KOPT-K1 (cell line): ENCODE measurements around the gene GOLGA8N.

Experiments
- H3K27ac ChIP-seq: fragments of 200-600 bp; sonication (generic); 2 replicates; pipeline ENCODE4 v1.5.1; 2016; ENCODE audit warnings: antibody characterized with exemption, mild to moderate bottlenecking, low read depth, low read length; ENCODE audit not compliant: poor library complexity, severe bottlenecking
- H3K36me3 ChIP-seq: fragments of 200-600 bp; sonication (generic); 2 replicates; pipeline ENCODE4 v1.5.1; 2017; ENCODE audit warnings: antibody characterized with exemption, mild to moderate bottlenecking, low read length, moderate library complexity; ENCODE audit not compliant: insufficient read depth
- H3K9me3 ChIP-seq: fragments of 200-600 bp; sonication (generic); 2 replicates; pipeline ENCODE4 v1.5.1; 2017; ENCODE audit warnings: antibody characterized with exemption, low read length, mild to moderate bottlenecking; ENCODE audit not compliant: insufficient read depth, poor library complexity, severe bottlenecking

GOLGA8N gene

DNA sequence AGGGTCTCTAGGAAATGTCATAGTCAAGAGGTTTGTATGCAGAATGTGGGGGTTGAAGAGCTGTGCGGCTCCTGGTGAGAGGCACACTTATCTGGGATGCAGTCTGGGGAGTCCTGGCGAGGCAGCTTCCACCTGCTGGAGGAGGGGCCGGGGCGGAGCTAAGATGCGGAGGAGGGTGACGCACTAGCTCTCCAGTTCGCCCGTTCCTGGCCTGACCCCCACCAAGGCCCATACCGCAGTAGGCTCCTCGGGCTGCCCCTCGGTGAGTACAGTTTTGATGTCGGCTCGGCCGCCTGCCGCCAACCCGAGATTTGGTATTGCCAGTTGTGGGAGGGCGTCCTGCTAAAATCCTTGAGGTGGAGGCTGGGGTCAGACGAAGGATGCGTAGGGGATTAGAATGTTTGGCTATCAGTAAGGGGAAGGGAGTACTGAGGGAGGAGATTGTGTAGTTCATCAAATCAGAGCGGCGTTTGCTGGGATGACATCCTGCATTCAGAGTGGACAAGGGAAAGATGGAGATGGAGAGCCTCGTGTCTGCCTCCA, 48.3 kb downstream of the GOLGA8N start, which contains the start of gene SCG5:
Gene SCG5 (plus strand): TSS at position 194 of the 543 bp plus-strand sequence. CDS start 1,883 bp downstream, outside the sequence.
- Histone ChIP-seq H3K36me3 (peaks cover 89% of the 10 kb centered on the region), H3K9me3 (no peaks in the 10 kb centered on the region)

GRCh38 chr15:32642667-32643435, 49.6 kb downstream of the GOLGA8N start:
- Histone ChIP-seq H3K36me3 (peaks cover 89% of the 10 kb centered on the region), H3K9me3 (no peaks in the 10 kb centered on the region), H3K27ac (no peak overlapping the region)

More for the DNA sequence above, 48.3 kb downstream of the GOLGA8N start, which contains the start of gene SCG5:
- no peak within 1 kb of the TSS for H3K27ac ChIP-seq

DNA sequence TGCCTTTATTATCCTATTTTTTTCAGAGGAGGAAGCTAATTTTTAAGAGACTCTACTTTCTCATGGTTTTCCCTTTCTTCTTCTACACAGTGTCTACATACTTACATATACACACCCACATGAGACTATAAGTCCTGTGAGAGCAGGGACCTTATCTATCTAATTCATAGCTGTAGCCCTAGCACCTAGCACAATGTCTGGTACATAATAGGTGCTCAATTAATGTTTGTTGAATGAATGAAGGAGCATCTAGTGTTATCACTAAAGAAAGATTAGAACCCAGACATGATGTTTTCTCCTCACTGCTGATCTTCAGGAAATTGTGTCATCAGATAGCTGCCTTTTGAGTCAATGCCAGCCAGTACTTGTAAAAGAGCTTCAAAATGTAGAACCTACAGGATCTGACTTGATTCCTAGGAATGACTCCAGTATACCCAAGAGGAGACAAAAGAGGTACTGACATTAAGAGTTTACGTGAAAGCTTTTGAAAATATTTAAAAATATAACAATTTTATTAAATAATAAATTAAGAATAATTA, 50.7 kb downstream of the GOLGA8N start:
- no peaks in the 10 kb centered on the region for H3K9me3 ChIP-seq
- H3K27ac ChIP-seq, result no peak overlapping the region
- H3K36me3 ChIP-seq, result peaks cover 87% of the 10 kb centered on the region

DNA sequence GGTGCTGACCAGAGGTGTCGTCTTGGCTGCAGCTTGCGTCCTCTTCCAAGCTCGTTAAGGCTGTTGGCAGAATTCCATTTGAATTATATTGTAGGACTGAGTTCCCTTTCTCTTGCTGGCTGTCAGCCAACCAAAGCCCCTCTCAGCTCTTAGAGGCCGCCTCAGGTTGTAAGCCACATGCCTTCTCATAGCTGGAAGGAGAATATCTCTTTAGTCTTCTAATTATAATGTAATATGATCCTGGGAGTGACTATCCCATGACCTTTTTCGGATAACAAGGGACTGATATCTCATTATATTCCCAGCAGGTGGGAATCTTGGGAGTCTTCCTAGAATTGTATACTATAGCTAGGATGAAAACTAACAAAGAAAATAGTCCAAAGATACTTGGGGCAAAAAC, 53.0 kb downstream of the GOLGA8N start:
- H3K36me3 ChIP-seq, result peaks cover 79% of the 10 kb centered on the region
- H3K27ac ChIP-seq, result no peak overlapping the region
- H3K9me3 ChIP-seq, result no peaks in the 10 kb centered on the region

GRCh38 chr15:32649342-32649741, 56.1 kb downstream of the GOLGA8N start:
- peaks cover 85% of the 10 kb centered on the region for H3K36me3 ChIP-seq
- H3K27ac ChIP-seq, result no peak overlapping the region
- no peaks in the 10 kb centered on the region for H3K9me3 ChIP-seq

GRCh38 chr15:32651229-32651837, 58.1 kb downstream of the GOLGA8N start:
- Histone ChIP-seq H3K36me3 (peaks cover 80% of the 10 kb centered on the region), H3K27ac (no peak overlapping the region), H3K9me3 (no peaks in the 10 kb centered on the region)

DNA sequence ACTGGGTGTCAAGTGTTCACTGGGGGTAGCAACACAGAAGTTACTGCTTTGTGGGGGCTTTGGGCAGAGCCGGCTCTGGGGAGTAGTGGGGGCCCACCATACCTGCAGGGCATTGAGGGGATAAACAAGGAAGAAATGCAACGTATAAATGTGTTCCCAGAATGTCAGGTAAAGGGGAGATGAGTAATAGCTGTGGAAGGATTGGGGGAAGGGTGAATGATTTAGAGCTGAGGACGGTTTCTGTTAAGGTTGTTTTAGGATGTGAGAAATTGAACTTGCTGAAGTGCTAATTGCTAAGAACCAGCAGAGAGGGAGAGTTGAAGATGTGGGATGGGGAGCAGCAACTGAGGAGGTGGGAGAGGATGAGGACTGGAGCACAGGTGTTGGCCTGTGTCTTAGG, 58.9 kb downstream of the GOLGA8N start:
- H3K9me3 ChIP-seq, result no peaks in the 10 kb centered on the region
- H3K36me3 ChIP-seq, result peaks cover 75% of the 10 kb centered on the region
- H3K27ac ChIP-seq, result no peak overlapping the region

- H3K36me3 ChIP-seq, result peaks cover 63% of the 10 kb centered on the region
- no peak overlapping the region for H3K27ac ChIP-seq
- H3K9me3 ChIP-seq, result no peaks in the 10 kb centered on the region
Observed at GRCh38 chr15:32656091-32656490, 62.8 kb downstream of the GOLGA8N start.

GRCh38 chr15:32656496-32656895, 63.2 kb downstream of the GOLGA8N start:
- Histone ChIP-seq H3K9me3 (no peaks in the 10 kb centered on the region), H3K36me3 (peaks cover 63% of the 10 kb centered on the region), H3K27ac (no peak overlapping the region)
